ENCODE results near the gene BICD2.

BICD2 gene

GRCh38 chr9:92781899-92782298 lies 17.3 kb upstream of the BICD2 start:
- no peak overlapping the region for H3K4me3 ChIP-seq (ENCODE audit: low read depth, low read length)
- TF ChIP-seq CTCF (IDR thresholded peaks at IDR 0.05; ENCODE audit: borderline replicate concordance, insufficient read depth, low read depth, low read length): no peak

- no peak for TF ChIP-seq CTCF (IDR thresholded peaks at IDR 0.05; ENCODE audit: borderline replicate concordance, insufficient read depth, low read depth, low read length)
- H3K4me3 ChIP-seq (ENCODE audit: low read depth, low read length): no peak overlapping the region
These were observed 15.6 kb upstream of the BICD2 start for GRCh38 chr9:92780206-92780605.

- TF ChIP-seq CTCF (IDR thresholded peaks at IDR 0.05; ENCODE audit: borderline replicate concordance, insufficient read depth, low read depth, low read length): no peak
- H3K4me3 ChIP-seq (ENCODE audit: low read depth, low read length): no peak overlapping the region
These were observed 10.8 kb upstream of the BICD2 start for GRCh38 chr9:92775466-92775865.

GRCh38 chr9:92774274-92774673 lies 9.6 kb upstream of the BICD2 start:
- TF ChIP-seq CTCF (IDR thresholded peaks at IDR 0.05; ENCODE audit: borderline replicate concordance, insufficient read depth, low read depth, low read length): no peak
- H3K4me3 ChIP-seq (ENCODE audit: low read depth, low read length): no peak overlapping the region

GRCh38 chr9:92773810-92774209 lies 9.2 kb upstream of the BICD2 start:
- H3K4me3 ChIP-seq (ENCODE audit: low read depth, low read length): no peak overlapping the region
- no peak for TF ChIP-seq CTCF (IDR thresholded peaks at IDR 0.05; ENCODE audit: borderline replicate concordance, insufficient read depth, low read depth, low read length)

GRCh38 chr9:92771309-92771708 lies 6.7 kb upstream of the BICD2 start:
- TF ChIP-seq CTCF (IDR thresholded peaks at IDR 0.05; ENCODE audit: borderline replicate concordance, insufficient read depth, low read depth, low read length): no peak

GRCh38 chr9:92770360-92770995 lies 5.8 kb upstream of the BICD2 start:
- no peak overlapping the region for H3K4me3 ChIP-seq (ENCODE audit: low read depth, low read length)
- no peak for TF ChIP-seq CTCF (IDR thresholded peaks at IDR 0.05; ENCODE audit: borderline replicate concordance, insufficient read depth, low read depth, low read length)

More at GRCh38 chr9:92771309-92771708, 6.7 kb upstream of the BICD2 start:
- H3K4me3 ChIP-seq (ENCODE audit: low read depth, low read length): no peak overlapping the region
